ENCODE results near the gene CMTM1.

DNA sequence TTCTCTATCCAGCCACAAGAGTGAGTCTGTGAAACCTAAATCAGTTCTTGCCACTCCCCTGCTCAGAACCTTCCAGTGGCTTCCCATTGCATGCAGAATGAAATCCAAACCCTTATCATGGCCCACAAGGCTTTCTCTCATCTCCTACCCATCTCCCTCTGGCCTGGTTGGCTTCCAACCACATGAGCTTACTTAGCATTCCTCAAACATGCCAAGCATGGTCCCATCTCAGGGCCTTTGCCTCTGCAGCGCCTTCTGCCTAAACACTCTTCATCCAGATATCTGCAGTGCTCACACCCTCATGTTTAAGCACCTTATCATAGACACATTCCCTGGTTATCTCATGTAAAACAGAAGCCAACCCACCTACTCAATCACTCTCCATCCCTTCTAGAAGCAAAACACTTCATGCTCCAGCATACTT, 31.9 kb upstream of the CMTM1 start:
- TF ChIP-seq, protein P1, sequence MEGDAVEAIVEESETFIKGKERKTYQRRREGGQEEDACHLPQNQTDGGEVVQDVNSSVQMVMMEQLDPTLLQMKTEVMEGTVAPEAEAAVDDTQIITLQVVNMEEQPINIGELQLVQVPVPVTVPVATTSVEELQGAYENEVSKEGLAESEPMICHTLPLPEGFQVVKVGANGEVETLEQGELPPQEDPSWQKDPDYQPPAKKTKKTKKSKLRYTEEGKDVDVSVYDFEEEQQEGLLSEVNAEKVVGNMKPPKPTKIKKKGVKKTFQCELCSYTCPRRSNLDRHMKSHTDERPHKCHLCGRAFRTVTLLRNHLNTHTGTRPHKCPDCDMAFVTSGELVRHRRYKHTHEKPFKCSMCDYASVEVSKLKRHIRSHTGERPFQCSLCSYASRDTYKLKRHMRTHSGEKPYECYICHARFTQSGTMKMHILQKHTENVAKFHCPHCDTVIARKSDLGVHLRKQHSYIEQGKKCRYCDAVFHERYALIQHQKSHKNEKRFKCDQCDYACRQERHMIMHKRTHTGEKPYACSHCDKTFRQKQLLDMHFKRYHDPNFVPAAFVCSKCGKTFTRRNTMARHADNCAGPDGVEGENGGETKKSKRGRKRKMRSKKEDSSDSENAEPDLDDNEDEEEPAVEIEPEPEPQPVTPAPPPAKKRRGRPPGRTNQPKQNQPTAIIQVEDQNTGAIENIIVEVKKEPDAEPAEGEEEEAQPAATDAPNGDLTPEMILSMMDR (conservative IDR thresholded peaks at IDR 0.05; ENCODE audit: low read length) = no peak
- no peak for TF ChIP-seq EZH2phosphoT487 (IDR thresholded peaks at IDR 0.05; ENCODE audit: borderline replicate concordance)
